Measurements from ENCODE around the gene CCNT2.
"Not testable (repeated sequence)": the region's sequence is repeated elsewhere in the genome, so short reads cannot be mapped to it uniquely, and the experiment has no call there.

Gene CCNT2

GRCh38 chr2:134918526-134919340 lies at the start of gene CCNT2:
Gene CCNT2 (plus strand): TSS chr2:134918822. CDS start chr2:134918855, 33 bp downstream.
- peak; percentile 98 to 99 (median 98) for DNase-seq (ENCODE audit: low read depth in 4 of 4, low spot score in 1 of 4)

GRCh38 chr2:134869946-134870736 lies 48.5 kb upstream of the CCNT2 start:
- DNase-seq (ENCODE audit: low read depth in 4 of 4, low spot score in 1 of 4) = no peak

GRCh38 chr2:134873152-134873551 lies 45.5 kb upstream of the CCNT2 start:
- DNase-seq (ENCODE audit: low read depth in 4 of 4, low spot score in 1 of 4) = no peak

- DNase-seq (ENCODE audit: low read depth in 4 of 4, low spot score in 1 of 4) = no peak
These were observed 43.3 kb upstream of the CCNT2 start for GRCh38 chr2:134875309-134875708.

GRCh38 chr2:134882773-134883172 lies 35.8 kb upstream of the CCNT2 start:
- no peak for DNase-seq (ENCODE audit: low read depth in 4 of 4, low spot score in 1 of 4)

- no peak for DNase-seq (ENCODE audit: low read depth in 4 of 4, low spot score in 1 of 4)
These were observed 34.9 kb upstream of the CCNT2 start for GRCh38 chr2:134883552-134884293.

- no peak for DNase-seq (ENCODE audit: low read depth in 4 of 4, low spot score in 1 of 4)
These were observed 34.2 kb upstream of the CCNT2 start for GRCh38 chr2:134884435-134884834.

- no peak for DNase-seq (ENCODE audit: low read depth in 4 of 4, low spot score in 1 of 4)
These were observed 26.2 kb upstream of the CCNT2 start for GRCh38 chr2:134892282-134893035.

GRCh38 chr2:134897932-134898331 lies 20.7 kb upstream of the CCNT2 start:
- DNase-seq (ENCODE audit: low read depth in 4 of 4, low spot score in 1 of 4) = no peak

GRCh38 chr2:134899204-134899603 lies 19.4 kb upstream of the CCNT2 start:
- no peak for DNase-seq (ENCODE audit: low read depth in 4 of 4, low spot score in 1 of 4)

GRCh38 chr2:134900151-134900550 lies 18.5 kb upstream of the CCNT2 start:
- DNase-seq (ENCODE audit: low read depth in 4 of 4, low spot score in 1 of 4) = no peak

GRCh38 chr2:134903701-134904100 lies 14.9 kb upstream of the CCNT2 start:
- not testable (repeated sequence) for DNase-seq (ENCODE audit: low read depth in 4 of 4, low spot score in 1 of 4)

GRCh38 chr2:134905168-134905567 lies 13.5 kb upstream of the CCNT2 start:
- DNase-seq (ENCODE audit: low read depth in 4 of 4, low spot score in 1 of 4) = no peak

- no peak for DNase-seq (ENCODE audit: low read depth in 4 of 4, low spot score in 1 of 4)
These were observed 11.9 kb upstream of the CCNT2 start for GRCh38 chr2:134906726-134907125.

GRCh38 chr2:134907441-134908116 lies 11.0 kb upstream of the CCNT2 start:
- not testable (repeated sequence) for DNase-seq (ENCODE audit: low read depth in 4 of 4, low spot score in 1 of 4)

GRCh38 chr2:134910763-134911399 lies 7.7 kb upstream of the CCNT2 start:
- no peak for DNase-seq (ENCODE audit: low read depth in 4 of 4, low spot score in 1 of 4)

- DNase-seq (ENCODE audit: low read depth in 4 of 4, low spot score in 1 of 4) = no peak
These were observed 7.2 kb upstream of the CCNT2 start for GRCh38 chr2:134911400-134911785.

- DNase-seq (ENCODE audit: low read depth in 4 of 4, low spot score in 1 of 4) = no peak
These were observed 6.3 kb upstream of the CCNT2 start for GRCh38 chr2:134912361-134912760.

GRCh38 chr2:134917360-134917865 lies 1.2 kb upstream of the CCNT2 start:
- peak in 2 of 4 experiments; percentile 4 to 9 for DNase-seq (ENCODE audit: low read depth in 4 of 4, low spot score in 1 of 4)
